Thymus (tissue), 11 donors: ENCODE data around the gene ZAP70. TPM values are rescaled to one million over a fixed set of nuclear protein-coding genes. Genes with fewer than 3 reads are reported as not detected.

Experiments
- DNase-seq, 9 donors: peaks; one replicate each; pipeline ENCODE4 v3.0.0-alpha.2; 2013; ENCODE audit warnings: low spot score in 9 of 9, low read depth in 6 of 9, missing footprints in 1 of 9
- H3K27ac ChIP-seq, 2 donors: one replicate each; pipeline ENCODE4 v1.5.1; 2013; ENCODE audit warnings: control low read depth in 1 of 2, low read depth in 1 of 2, low read length in 1 of 2, mild to moderate bottlenecking in 1 of 2, moderate library complexity in 1 of 2
- H3K27me3 ChIP-seq, 2 donors: one replicate each; pipeline ENCODE4 v1.5.1; 2013; ENCODE audit warnings: low read length in 1 of 2; ENCODE audit not compliant: control insufficient read depth in 2 of 2, insufficient read depth in 1 of 2
- H3K36me3 ChIP-seq, 2 donors: one replicate each; pipeline ENCODE4 v1.5.1; 2013; ENCODE audit warnings: low read length in 1 of 2, mild to moderate bottlenecking in 1 of 2, moderate library complexity in 1 of 2; ENCODE audit not compliant: control insufficient read depth in 2 of 2, insufficient read depth in 2 of 2
- H3K4me1 ChIP-seq, 2 donors: one replicate each; pipeline ENCODE4 v1.5.1; 2013; ENCODE audit warnings: low read length in 2 of 2; ENCODE audit not compliant: control insufficient read depth in 2 of 2, insufficient read depth in 2 of 2
- H3K4me3 ChIP-seq, 2 donors: one replicate each; pipeline ENCODE4 v1.5.1; 2013; ENCODE audit warnings: low read length in 2 of 2, control low read depth in 1 of 2, mild to moderate bottlenecking in 1 of 2
- H3K9me3 ChIP-seq, 2 donors: one replicate each; pipeline ENCODE4 v1.5.1; 2013; ENCODE audit warnings: low read length in 1 of 2, mild to moderate bottlenecking in 1 of 2; ENCODE audit not compliant: control insufficient read depth in 2 of 2, insufficient read depth in 1 of 2
- WGBS: extraction: QIAGEN DNeasy Blood & Tissue Kit; methylation state at CpG from one replicate; pipeline ENCODE4 v1.1.7; 2013; 5-methylcytosine and 5-hydroxymethylcytosine counted together
- polyA plus RNA-seq: library from polyadenylated mRNA; stranded (reverse); fragments of 200-250 nt; gene quantifications from one replicate; pipeline ENCODE4 v1.2.3, GENCODE V29; 2013
- total RNA-seq: library from RNA; stranded (reverse); fragments of 120-200 nt; gene quantifications from one replicate; pipeline ENCODE4 v1.2.4, GENCODE V29; 2013
- donor health status: healthy.

The ZAP70 gene
- total and polyA plus RNA-seq, 2 donors: 160 to 217 TPM

- no peak for DNase-seq
- Histone ChIP-seq H3K4me3 (no peak overlapping the region), H3K27ac (no peak overlapping the region), H3K27me3 (no peaks in the 10 kb centered on the region), H3K4me1 (peaks cover 0 to 7% of the 10 kb centered on the region in 2 donors), H3K9me3 (no peaks in the 10 kb centered on the region), H3K36me3 (no peaks in the 10 kb centered on the region)
- 97% methylated on average over 19 of the region's 19 CpGs for WGBS
Measured at GRCh38 chr2:97702731-97703470, 10.5 kb upstream of the ZAP70 start.

- no peaks in the 10 kb centered on the region for H3K9me3 ChIP-seq
- H3K27ac ChIP-seq: no peak overlapping the region
- no peaks in the 10 kb centered on the region for H3K27me3 ChIP-seq
- DNase-seq: no peak
- no peaks in the 10 kb centered on the region for H3K36me3 ChIP-seq
- WGBS: 96% methylated on average over 3 of the region's 3 CpGs
- peaks cover 2 to 13% of the 10 kb centered on the region in 2 donors for H3K4me1 ChIP-seq
- H3K4me3 ChIP-seq: no peak overlapping the region
Measured at GRCh38 chr2:97703741-97704140, 9.6 kb upstream of the ZAP70 start.

GRCh38 chr2:97704989-97705388 is 8.4 kb upstream of the ZAP70 start:
- 98% methylated on average over 5 of the region's 5 CpGs for WGBS
- H3K4me1 ChIP-seq: peaks cover 3 to 15% of the 10 kb centered on the region in 2 donors
- DNase-seq: no peak
- H3K9me3 ChIP-seq: no peaks in the 10 kb centered on the region
- no peaks in the 10 kb centered on the region for H3K27me3 ChIP-seq
- H3K27ac ChIP-seq: no peak overlapping the region
- H3K36me3 ChIP-seq: no peaks in the 10 kb centered on the region
- no peak overlapping the region for H3K4me3 ChIP-seq

GRCh38 chr2:97706112-97706511 is 7.3 kb upstream of the ZAP70 start:
- 97% methylated on average over 13 of the region's 13 CpGs for WGBS
- DNase-seq: no peak
- Histone ChIP-seq H3K4me3 (no peak overlapping the region), H3K4me1 (peaks cover 10 to 20% of the 10 kb centered on the region in 2 donors), H3K27ac (no peak overlapping the region), H3K9me3 (no peaks in the 10 kb centered on the region), H3K36me3 (no peaks in the 10 kb centered on the region), H3K27me3 (no peaks in the 10 kb centered on the region)

GRCh38 chr2:97706708-97707345 is 6.5 kb upstream of the ZAP70 start:
- DNase-seq: no peak
- Histone ChIP-seq H3K27ac (no peak overlapping the region), H3K4me1 (peaks cover 16 to 27% of the 10 kb centered on the region in 2 donors), H3K27me3 (no peaks in the 10 kb centered on the region), H3K4me3 (no peak overlapping the region), H3K9me3 (no peaks in the 10 kb centered on the region), H3K36me3 (no peaks in the 10 kb centered on the region)
- WGBS: 97% methylated on average over 11 of the region's 11 CpGs

GRCh38 chr2:97707362-97708047 is 5.9 kb upstream of the ZAP70 start:
- H3K27ac ChIP-seq: no peak overlapping the region
- peaks cover 22 to 33% of the 10 kb centered on the region in 2 donors for H3K4me1 ChIP-seq
- no peaks in the 10 kb centered on the region for H3K9me3 ChIP-seq
- H3K4me3 ChIP-seq: no peak overlapping the region
- no peak for DNase-seq
- no peaks in the 10 kb centered on the region for H3K36me3 ChIP-seq
- H3K27me3 ChIP-seq: no peaks in the 10 kb centered on the region
- 93% methylated on average over 11 of the region's 11 CpGs for WGBS

GRCh38 chr2:97708048-97708380 is 5.4 kb upstream of the ZAP70 start:
- Histone ChIP-seq H3K4me3 (no peak overlapping the region), H3K27me3 (no peaks in the 10 kb centered on the region), H3K4me1 (peaks cover 27 to 38% of the 10 kb centered on the region in 2 donors), H3K9me3 (no peaks in the 10 kb centered on the region), H3K27ac (no peak overlapping the region), H3K36me3 (no peaks in the 10 kb centered on the region)
- no peak for DNase-seq
- WGBS: 85% methylated on average over 4 of the region's 4 CpGs

- H3K27me3 ChIP-seq: no peaks in the 10 kb centered on the region
- no peak overlapping the region for H3K4me3 ChIP-seq
- DNase-seq: no peak
- 98% methylated on average over 8 of the region's 8 CpGs for WGBS
- H3K36me3 ChIP-seq: no peaks in the 10 kb centered on the region
- H3K9me3 ChIP-seq: no peaks in the 10 kb centered on the region
- H3K27ac ChIP-seq: no peak overlapping the region
- H3K4me1 ChIP-seq: peaks cover 31 to 42% of the 10 kb centered on the region in 2 donors
Measured at GRCh38 chr2:97708608-97709007, 4.8 kb upstream of the ZAP70 start.

GRCh38 chr2:97711394-97711711 is 2.0 kb upstream of the ZAP70 start:
- Histone ChIP-seq H3K27me3 (no peaks in the 10 kb centered on the region), H3K27ac (no peak overlapping the region), H3K4me1 (peaks cover 45 to 64% of the 10 kb centered on the region in 2 donors), H3K4me3 (no peak overlapping the region), H3K9me3 (no peaks in the 10 kb centered on the region), H3K36me3 (peaks cover 16 to 21% of the 10 kb centered on the region in 2 donors)
- 96% methylated on average over 6 of the region's 6 CpGs for WGBS
- no peak for DNase-seq
